Measurements from ENCODE around the gene FOXR1.
"Not testable (repeated sequence)": the region's sequence is repeated elsewhere in the genome, so short reads cannot be mapped to it uniquely, and the experiment has no call there.

DNA sequence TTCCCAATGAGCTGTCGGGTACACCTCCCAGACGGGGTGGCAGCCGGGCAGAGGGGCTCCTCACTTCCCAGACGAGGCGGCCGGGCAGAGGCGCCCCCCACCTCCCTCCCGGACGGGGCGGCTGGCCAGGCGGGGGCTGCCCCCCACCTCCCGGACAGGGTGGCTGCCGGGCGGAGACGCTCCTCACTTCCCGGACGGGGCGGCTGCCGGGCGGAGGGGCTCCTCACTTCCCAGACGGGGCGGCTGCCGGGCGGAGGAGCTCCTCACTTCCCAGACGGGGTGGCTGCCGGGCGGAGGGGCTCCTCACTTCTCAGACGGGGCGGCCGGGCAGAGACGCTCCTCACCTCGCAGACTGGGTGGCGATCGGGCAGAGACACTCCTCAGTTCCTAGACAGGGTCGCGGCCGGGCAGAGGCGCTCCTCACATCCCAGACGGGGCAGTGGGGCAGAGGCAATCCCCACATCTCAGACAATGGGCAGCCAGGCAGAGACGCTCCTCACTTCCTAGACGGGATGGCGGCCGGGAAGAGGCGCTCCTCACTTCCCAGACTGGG is 20.0 kb downstream of the FOXR1 start:
- TF ChIP-seq, protein P1, sequence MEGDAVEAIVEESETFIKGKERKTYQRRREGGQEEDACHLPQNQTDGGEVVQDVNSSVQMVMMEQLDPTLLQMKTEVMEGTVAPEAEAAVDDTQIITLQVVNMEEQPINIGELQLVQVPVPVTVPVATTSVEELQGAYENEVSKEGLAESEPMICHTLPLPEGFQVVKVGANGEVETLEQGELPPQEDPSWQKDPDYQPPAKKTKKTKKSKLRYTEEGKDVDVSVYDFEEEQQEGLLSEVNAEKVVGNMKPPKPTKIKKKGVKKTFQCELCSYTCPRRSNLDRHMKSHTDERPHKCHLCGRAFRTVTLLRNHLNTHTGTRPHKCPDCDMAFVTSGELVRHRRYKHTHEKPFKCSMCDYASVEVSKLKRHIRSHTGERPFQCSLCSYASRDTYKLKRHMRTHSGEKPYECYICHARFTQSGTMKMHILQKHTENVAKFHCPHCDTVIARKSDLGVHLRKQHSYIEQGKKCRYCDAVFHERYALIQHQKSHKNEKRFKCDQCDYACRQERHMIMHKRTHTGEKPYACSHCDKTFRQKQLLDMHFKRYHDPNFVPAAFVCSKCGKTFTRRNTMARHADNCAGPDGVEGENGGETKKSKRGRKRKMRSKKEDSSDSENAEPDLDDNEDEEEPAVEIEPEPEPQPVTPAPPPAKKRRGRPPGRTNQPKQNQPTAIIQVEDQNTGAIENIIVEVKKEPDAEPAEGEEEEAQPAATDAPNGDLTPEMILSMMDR (IDR thresholded peaks at IDR 0.05; ENCODE audit: insufficient read depth, low read length) = not testable (repeated sequence)
- not testable (repeated sequence) for TF ChIP-seq GABPA (IDR thresholded peaks at IDR 0.05; ENCODE audit: low read depth); SPI1 (IDR thresholded peaks at IDR 0.05; ENCODE audit: borderline replicate concordance, low read depth)

Data from HL-60 (cell line).